NCI-H187 treated with DMSO at 0.1 percent for 48 hours (cell line): Measurements from ENCODE around the gene TSBP1.
"Not testable (repeated sequence)": the region's sequence is repeated elsewhere in the genome, so short reads cannot be mapped to it uniquely, and the experiment has no call there.

Experiments used
- DNase-seq: peaks from one replicate; lab custom pipeline; 2025; lab: John Stamatoyannopoulos, UW

Gene TSBP1

DNA sequence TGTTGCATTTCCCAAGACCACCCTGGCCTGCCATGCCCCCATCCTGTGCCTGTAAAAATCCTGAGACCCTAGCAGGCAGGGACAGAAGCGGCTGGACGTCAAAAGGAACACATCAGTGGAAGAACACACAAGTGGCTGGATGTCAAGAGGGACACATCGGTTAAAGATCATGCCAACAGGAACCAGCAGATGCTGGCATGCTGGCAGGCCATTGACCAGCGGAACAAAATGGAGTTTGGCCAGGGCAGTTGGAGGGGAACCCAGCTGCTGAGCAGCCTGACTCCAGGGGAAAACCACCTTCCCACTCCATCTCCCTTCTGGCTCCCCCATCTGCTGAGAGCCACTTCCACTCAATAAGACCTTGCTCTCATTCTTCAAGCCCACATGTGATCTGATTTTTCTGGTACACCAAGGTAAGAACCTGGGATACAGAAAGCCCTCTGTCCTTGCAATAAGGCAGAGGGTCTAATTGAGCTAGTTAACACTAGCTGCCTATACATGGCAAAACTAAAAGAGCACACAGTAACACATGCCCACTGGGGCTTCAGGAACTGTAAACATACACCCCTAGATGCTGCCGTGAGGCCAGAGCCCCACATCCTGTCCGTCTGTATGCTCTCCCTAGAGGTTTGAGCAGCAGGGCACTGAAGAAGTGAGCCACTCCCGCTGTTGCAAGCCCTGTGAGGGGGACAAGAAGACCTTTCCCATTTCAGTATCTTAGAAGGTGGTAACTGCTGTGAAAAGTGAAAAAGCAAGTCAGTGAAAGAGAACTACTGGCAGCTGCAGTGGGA is 4.2 kb upstream of the TSBP1 start:
- no peak for DNase-seq

- DNase-seq: no peak
Measured at GRCh38 chr6:32371229-32371628, 474 bp downstream of the TSBP1 start.

DNA sequence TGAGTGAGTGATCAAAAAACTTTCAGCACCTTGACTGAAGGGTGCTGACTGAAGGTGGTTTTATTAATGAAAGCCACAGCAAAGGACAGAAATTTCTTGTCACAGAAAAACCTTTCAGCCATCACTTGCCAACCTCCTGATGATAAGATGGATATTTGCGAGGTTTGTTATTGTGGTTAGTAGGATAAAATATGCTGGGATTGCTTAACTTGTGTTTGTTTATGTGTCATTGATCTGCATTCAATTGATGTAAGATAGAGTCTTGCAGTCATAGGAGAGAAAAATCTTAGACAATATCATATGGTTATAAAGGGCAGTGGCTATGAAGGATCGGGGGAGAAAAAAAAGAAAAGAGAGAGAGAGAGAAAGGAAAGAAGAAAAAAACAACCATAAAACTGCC is 1.2 kb downstream of the TSBP1 start:
- no peak for DNase-seq

- DNase-seq: no peak
Measured at GRCh38 chr6:32369660-32370059, 2.0 kb downstream of the TSBP1 start.

- no peak for DNase-seq
Measured at GRCh38 chr6:32367644-32368043, 4.1 kb downstream of the TSBP1 start.

- DNase-seq: not testable (repeated sequence)
Measured at GRCh38 chr6:32359225-32359624, 12.5 kb downstream of the TSBP1 start.

DNA sequence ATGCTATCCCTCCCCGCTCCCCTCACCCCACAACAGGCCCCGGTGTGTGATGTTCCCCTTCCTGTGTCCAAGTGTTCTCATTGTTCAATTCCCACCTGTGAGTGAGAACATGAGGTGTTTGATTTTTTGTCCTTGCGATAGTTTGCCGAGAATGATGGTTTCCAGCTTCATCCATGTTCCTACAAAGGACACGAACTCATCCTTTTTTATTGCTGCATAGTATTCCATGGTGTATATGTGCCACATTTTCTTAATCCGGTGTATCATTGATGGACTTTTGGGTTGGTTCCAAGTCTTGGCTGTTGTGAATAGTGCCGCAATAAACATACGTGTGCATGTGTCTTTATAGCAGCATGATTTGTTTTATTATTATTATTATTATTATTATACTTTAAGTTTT is 13.2 kb downstream of the TSBP1 start:
- DNase-seq: not testable (repeated sequence)

DNA sequence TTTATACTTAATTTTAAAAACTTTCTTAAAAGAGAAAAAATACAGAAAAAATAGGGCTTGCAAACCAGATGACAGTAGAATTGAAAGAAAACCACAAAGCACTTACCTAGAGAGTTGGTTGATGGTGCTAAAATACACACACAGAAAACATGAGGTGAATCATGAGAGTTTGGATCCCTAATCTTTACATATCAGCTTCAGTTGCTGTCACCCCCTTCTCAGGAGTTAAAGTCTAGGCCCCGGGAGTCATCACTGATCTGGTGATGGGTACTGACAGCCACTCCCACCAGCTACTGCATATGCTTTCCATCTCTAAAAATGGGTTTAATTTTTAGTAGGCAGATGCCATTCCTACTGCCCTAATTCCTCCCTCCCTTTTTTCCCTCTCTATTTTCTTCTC is 16.7 kb downstream of the TSBP1 start:
- no peak for DNase-seq

DNA sequence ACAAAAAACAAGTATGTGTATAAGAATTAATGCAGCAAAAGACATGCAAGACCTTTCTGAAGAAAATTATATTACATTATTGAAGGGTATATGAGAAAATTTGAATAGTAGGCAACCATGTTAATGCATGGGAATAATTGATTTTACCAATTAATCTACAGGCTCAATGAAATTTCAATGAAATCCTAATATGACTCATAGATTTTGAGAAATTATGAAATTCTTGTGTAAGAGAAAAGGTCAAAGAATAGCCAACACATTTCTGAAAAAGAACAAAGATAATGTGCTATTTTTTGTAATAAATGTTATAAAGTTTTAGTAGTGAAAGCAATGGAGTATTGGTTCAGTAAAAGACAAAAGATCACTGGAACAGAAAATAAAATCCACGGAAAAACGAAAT is 18.4 kb downstream of the TSBP1 start:
- DNase-seq: no peak

GRCh38 chr6:32340242-32340641 is 31.5 kb downstream of the TSBP1 start:
- no peak for DNase-seq

DNA sequence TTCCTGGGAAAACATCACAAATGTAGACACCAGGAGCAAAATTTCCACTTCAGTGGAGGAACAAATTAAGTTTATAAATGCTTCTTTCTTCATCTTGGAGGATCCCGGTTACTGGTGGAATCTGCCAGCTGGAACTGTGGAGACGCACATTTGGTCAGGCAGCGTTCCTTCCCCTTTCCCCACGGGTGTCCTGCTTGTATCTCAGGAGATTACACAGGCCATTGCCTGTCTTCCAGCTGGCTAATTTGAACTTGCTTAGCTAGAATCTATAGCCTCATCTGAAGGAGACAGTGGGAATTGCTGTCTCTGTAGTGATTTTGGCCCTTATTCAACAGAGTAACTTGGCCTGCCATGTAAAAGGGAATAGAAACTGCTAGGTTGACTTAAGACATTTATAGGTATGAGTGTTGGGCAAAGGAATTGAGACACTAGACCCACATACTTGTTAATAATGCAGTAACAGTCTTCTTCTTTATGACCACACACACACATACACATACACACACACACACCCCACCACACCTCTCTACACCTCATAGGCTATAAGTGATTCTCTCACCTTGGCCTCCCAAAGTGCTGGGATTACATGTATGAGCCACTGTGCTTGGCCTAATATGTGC is 34.4 kb downstream of the TSBP1 start:
- no peak for DNase-seq

GRCh38 chr6:32332433-32332832 is 39.3 kb downstream of the TSBP1 start:
- no peak for DNase-seq

- no peak for DNase-seq
Measured at GRCh38 chr6:32329141-32329540, 42.6 kb downstream of the TSBP1 start.

DNA sequence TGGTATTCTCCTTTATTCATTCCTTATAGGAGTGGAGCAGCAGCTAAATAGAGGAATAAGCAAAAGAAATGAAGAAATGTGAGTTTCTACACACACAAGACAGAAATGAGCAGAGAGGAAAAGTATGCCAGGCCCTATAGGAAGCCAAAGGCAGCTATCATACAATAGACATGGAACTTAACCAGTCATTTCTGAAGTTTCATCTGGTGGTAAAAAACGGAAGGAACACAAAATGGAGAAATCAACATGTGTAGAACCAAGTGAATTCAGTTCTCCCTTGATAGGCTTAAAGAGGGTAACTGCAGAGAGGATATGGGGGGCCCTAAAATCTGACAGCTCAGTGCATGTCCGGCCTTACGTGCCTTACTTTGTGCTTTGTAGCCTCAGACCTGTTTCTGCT is 44.6 kb downstream of the TSBP1 start:
- DNase-seq: no peak

DNA sequence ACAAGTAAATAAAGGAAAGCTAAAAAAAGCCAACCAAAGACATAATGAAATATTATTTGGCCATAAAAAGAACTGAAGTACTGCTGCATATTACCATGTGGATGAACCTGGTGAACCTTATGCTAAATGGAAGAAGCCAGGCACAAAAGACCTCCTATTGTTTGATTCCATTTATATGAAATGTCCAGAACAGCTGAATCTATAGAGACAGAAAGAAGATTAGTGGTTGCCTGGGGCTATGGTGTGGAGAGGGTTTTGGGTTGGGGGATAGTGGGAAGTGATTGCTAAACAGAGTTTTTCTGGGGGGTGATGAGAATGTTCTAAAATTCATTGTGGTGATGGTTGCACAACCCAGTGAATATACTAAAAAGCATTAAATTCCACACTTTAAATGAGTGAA is 53.2 kb downstream of the TSBP1 start:
- DNase-seq: no peak

GRCh38 chr6:32317541-32317940 is 54.2 kb downstream of the TSBP1 start:
- DNase-seq: no peak

- DNase-seq: no peak
Measured at GRCh38 chr6:32313964-32314363, 57.7 kb downstream of the TSBP1 start.

DNA sequence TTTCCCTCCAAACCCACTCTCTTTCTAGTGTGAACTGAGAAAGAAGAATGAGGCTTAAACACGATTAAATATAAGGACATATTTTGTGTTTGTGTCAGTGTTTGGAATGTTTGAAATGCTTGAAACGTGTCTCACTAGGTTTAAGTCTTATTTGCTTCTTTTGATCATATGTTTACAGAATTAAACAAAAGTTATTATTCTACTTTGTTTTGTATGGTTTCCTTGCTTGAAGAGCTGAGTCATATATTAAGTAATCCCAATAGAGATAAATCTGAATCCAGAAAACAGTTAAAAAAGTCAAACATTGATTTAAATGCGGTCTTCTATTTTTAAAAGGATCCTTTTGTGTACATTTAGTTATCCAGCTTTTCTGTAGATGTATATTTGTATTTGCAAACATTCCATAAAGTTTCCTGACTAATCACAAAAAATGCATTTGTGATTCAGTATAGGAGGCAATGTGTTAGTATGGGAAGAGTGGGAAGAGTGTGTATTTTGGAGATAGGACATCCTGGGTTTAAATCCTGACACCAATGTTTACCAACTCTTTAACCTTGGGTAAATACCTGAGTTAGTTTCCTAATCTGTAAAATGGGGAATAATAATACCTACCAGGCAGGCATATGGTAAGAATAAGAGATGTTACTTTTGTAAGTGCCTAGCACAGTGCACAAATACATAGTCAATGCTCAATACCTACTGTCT is 72.9 kb downstream of the TSBP1 start:
- DNase-seq: no peak

DNA sequence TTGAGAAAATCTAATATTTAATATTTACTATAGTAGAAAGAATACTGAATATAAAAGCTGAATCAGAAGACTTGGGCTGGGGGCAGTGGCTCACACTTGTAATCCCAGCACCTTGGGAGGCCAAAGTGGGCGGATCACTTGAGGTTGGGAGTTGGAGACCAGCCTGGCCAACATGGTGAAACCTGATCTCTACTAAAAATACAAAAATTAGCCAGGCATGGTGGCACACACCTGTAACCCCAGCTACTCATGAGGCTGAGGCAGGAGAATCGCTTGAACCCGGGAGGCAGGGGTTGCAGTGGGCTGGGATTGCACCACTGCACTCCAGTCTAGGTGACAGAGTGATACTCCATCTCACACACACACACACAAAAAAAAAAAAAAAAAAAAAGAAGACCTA is 76.7 kb downstream of the TSBP1 start:
- DNase-seq: not testable (repeated sequence)

- DNase-seq: no peak
Measured at GRCh38 chr6:32294566-32294965, 77.1 kb downstream of the TSBP1 start.

GRCh38 chr6:32293695-32294094 is 78.0 kb downstream of the TSBP1 start:
- DNase-seq: no peak

- DNase-seq: no peak
Measured at GRCh38 chr6:32291543-32291942, 80.2 kb downstream of the TSBP1 start.

DNA sequence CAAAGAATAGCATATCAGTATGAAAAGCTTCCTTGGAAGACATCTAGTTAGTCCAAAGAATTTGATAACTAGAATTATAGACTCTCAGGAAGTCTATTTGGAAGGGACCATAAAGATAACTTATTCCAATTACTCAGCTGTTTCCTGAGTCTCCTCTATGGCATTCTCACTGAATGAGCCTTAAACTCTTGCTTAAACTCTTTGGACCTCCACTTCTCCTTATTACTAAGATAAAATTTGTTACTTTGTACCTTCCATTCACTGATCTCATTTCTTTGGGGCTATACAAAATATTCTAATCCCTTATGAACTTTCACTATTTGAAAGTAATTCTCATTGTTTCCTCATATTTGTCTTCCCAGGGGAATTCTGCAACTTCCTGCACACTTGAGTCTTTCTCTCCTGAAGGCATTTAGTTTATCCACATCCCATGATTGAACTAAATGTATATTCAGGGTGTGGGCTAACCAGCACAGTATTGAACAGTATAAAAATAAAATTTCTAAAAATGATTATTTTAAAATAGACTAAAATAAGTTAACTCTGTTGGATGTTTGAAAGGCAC is 80.7 kb downstream of the TSBP1 start:
- DNase-seq: no peak
